ENCODE results near the gene OR2T6. TPM values are rescaled to one million over a fixed set of nuclear protein-coding genes. Genes with fewer than 3 reads are reported as not detected.

Gene OR2T6
- total RNA-seq, 4 donors from 2014 or later, result not detected

DNA sequence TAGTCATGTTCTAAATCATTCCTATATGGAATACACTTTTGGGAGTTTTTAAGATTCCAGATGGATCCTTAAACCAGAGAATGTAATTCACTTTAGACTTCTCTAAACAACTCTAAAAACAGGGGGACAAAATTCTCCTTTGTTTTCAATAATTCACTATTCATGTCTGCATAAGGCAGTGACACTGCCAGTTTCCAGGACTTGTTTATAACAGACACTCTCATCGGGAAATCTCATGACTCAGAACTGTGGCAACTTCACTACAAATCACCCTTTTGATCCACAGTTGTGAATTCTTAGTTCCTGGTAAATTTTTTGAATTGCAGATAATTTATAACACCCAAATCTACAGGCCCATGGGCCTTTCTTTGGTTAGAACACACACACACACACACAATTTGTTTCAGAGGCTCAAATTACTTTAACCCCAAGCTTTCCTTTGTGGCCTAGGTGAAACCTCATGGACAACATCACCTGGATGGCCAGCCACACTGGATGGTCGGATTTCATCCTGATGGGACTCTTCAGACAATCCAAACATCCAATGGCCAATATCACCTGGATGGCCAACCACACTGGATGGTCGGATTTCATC, 14.3 kb upstream of the OR2T6 start, which contains the start of gene OR2T4:
Gene OR2T4 (plus strand): TSS at position 545 of the 595 bp plus-strand sequence. CDS start 0 bp downstream, at position 545.
- ATAC-seq (no peak), DNase-seq (no peak)
- no peaks in the 10 kb centered on the region for H3K36me3 ChIP-seq
- H3K9me3 ChIP-seq, result no peaks in the 10 kb centered on the region
- H3K27ac ChIP-seq, result no peak within 1 kb of the TSS
- H3K4me1 ChIP-seq, result no peaks in the 10 kb centered on the region
- intact Hi-C loops (cut with DNase I; ENCODE audit: low total_unique reads), result no loop called here
- no peak within 1 kb of the TSS for H3K4me3 ChIP-seq
- in situ Hi-C loops (cut with MboI; ENCODE audit: low sequenced_read_pairs in 4 of 4), result no loop called here
- no peak for TF ChIP-seq POLR2A (IDR thresholded peaks at IDR 0.05)
- TF ChIP-seq, protein P1, sequence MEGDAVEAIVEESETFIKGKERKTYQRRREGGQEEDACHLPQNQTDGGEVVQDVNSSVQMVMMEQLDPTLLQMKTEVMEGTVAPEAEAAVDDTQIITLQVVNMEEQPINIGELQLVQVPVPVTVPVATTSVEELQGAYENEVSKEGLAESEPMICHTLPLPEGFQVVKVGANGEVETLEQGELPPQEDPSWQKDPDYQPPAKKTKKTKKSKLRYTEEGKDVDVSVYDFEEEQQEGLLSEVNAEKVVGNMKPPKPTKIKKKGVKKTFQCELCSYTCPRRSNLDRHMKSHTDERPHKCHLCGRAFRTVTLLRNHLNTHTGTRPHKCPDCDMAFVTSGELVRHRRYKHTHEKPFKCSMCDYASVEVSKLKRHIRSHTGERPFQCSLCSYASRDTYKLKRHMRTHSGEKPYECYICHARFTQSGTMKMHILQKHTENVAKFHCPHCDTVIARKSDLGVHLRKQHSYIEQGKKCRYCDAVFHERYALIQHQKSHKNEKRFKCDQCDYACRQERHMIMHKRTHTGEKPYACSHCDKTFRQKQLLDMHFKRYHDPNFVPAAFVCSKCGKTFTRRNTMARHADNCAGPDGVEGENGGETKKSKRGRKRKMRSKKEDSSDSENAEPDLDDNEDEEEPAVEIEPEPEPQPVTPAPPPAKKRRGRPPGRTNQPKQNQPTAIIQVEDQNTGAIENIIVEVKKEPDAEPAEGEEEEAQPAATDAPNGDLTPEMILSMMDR (IDR thresholded peaks at IDR 0.05 in 4 of 5, conservative IDR thresholded peaks at IDR 0.05 in 1 of 5), result no peak
- no peaks in the 10 kb centered on the region for H3K27me3 ChIP-seq

DNA sequence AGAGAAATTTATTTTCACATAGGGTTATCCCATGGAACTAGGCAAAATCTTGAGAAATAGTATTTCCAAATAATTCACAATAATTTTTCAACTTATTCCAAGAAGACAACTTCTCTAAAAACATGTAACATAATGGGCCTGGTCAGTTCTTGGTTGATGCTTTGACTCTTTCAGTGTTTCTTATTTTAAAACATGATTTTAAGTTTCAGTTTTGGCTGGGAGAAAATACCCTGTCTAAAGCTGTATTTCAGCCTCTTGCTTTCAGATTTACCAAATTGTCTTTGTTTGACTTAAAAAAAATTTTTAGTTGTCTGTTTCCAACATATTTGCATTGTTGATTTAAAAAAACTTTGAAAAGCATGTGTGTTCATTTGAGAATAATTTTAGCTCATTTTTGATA, 8.9 kb upstream of the OR2T6 start:
- Histone ChIP-seq H3K4me3 (no peak overlapping the region), H3K9me3 (no peaks in the 10 kb centered on the region), H3K27me3 (no peaks in the 10 kb centered on the region), H3K36me3 (no peaks in the 10 kb centered on the region), H3K4me1 (no peaks in the 10 kb centered on the region), H3K27ac (no peak overlapping the region)
- DNase-seq (no peak), ATAC-seq (no peak)
- intact Hi-C loops (cut with DNase I; ENCODE audit: low total_unique reads), result no loop called here
- TF ChIP-seq POLR2A (IDR thresholded peaks at IDR 0.05), result no peak
- TF ChIP-seq, protein P1 (IDR thresholded peaks at IDR 0.05 in 4 of 5, conservative IDR thresholded peaks at IDR 0.05 in 1 of 5), result no peak
- in situ Hi-C loops (cut with MboI; ENCODE audit: low sequenced_read_pairs in 4 of 4), result no loop called here

DNA sequence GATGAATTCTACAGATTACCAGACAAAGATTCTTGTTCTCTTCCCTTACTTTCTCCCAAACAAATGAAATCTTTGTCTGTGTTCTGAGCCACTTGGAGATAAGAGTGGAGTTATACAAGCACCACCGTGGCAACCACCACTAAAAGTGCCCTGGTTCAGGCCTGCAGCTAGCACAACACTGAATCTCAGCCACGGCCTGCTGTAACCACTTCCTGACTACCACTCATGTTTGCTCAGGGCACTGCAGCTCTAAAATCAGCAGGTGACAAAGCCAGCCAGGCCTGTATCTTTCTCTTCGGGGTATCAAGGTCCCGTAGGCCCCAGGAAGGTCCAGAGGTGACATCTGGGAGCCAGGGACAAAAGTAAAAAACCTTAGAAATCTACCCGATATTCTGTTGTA, 3.2 kb upstream of the OR2T6 start:
- Histone ChIP-seq H3K27ac (no peak overlapping the region), H3K4me3 (no peak overlapping the region), H3K27me3 (no peaks in the 10 kb centered on the region), H3K9me3 (no peaks in the 10 kb centered on the region), H3K36me3 (no peaks in the 10 kb centered on the region), H3K4me1 (no peaks in the 10 kb centered on the region)
- intact Hi-C loops (cut with DNase I; ENCODE audit: low total_unique reads) (no loop called here), in situ Hi-C loops (cut with MboI; ENCODE audit: low sequenced_read_pairs in 4 of 4) (no loop called here)
- DNase-seq, result no peak
- no peak for ATAC-seq
- no peak for TF ChIP-seq POLR2A (IDR thresholded peaks at IDR 0.05)
- TF ChIP-seq, protein P1 (IDR thresholded peaks at IDR 0.05 in 4 of 5, conservative IDR thresholded peaks at IDR 0.05 in 1 of 5), result no peak

DNA sequence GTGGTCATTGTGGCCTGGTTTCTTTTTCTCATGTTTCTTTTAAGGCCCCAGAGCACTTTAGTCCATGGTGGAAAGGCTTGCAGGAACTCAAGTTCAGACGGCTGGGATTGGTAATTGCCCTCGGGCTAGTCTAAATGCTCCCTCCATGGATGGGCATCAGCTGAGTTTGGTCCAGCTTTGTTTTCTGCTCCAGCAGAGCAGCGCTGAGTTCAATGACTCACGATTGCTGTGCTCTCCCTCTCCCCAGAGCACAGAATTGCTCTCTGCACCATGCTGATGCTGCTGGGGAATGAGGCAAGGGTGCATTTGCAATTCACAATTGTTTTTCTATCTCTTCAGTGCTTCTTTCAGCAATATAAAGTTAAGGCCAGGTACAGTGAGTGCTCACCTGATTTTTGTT, 1.8 kb upstream of the OR2T6 start:
- DNase-seq, result no peak
- TF ChIP-seq POLR2A (IDR thresholded peaks at IDR 0.05), result no peak
- TF ChIP-seq, protein P1 (IDR thresholded peaks at IDR 0.05 in 4 of 5, conservative IDR thresholded peaks at IDR 0.05 in 1 of 5), result no peak
- no peak overlapping the region for H3K27ac ChIP-seq
- no peaks in the 10 kb centered on the region for H3K36me3 ChIP-seq
- no peak for ATAC-seq
- intact Hi-C loops (cut with DNase I; ENCODE audit: low total_unique reads) (no loop called here), in situ Hi-C loops (cut with MboI; ENCODE audit: low sequenced_read_pairs in 4 of 4) (no loop called here)
- H3K4me3 ChIP-seq, result no peak overlapping the region
- no peaks in the 10 kb centered on the region for H3K27me3 ChIP-seq
- no peaks in the 10 kb centered on the region for H3K4me1 ChIP-seq
- no peaks in the 10 kb centered on the region for H3K9me3 ChIP-seq

DNA sequence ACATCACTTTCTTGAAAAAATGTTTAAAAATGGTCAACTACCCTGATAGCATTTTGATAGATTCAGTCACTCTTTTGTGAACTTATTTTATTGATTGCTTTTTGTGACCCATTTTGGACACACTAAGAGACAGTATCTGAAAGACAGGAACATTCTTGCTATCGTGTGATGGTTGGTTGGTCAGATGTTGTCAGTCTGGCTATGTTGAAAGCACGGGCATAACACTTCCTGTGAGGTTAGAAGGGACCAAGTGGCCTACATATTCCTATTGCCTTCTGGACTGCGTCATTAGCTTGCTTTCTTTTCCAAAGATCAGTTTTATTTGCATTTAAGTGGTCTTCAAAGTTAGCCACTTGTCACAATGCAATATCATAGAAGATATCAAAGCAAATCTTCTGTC, 1.4 kb downstream of the OR2T6 start:
- in situ Hi-C loops (cut with MboI; ENCODE audit: low sequenced_read_pairs in 4 of 4), result no loop called here
- TF ChIP-seq, protein P1 (IDR thresholded peaks at IDR 0.05 in 4 of 5, conservative IDR thresholded peaks at IDR 0.05 in 1 of 5), result no peak
- no peak for TF ChIP-seq POLR2A (IDR thresholded peaks at IDR 0.05)
- no peak overlapping the region for H3K27ac ChIP-seq
- ATAC-seq (no peak), DNase-seq (no peak)
- H3K4me1 ChIP-seq, result no peaks in the 10 kb centered on the region
- no peaks in the 10 kb centered on the region for H3K9me3 ChIP-seq
- no peak overlapping the region for H3K4me3 ChIP-seq
- H3K27me3 ChIP-seq, result no peaks in the 10 kb centered on the region
- no peaks in the 10 kb centered on the region for H3K36me3 ChIP-seq
- intact Hi-C loops (cut with DNase I; ENCODE audit: low total_unique reads), result no loop called here

All from gastrocnemius medialis (tissue), 4 donors.